Stimulated activated CD4-positive, alpha-beta T cell treated with anti-CD3 and anti-CD28 coated beads, Interleukin-2, amount 100 ng/mL, for 48 hours (primary cell): ENCODE measurements around the gene TRAF3.
"Not testable (repeated sequence)": the region's sequence is repeated elsewhere in the genome, so short reads cannot be mapped to it uniquely, and the experiment has no call there.

Experiments used
- DNase-seq, 2 donors: peaks; one replicate each; pipeline ENCODE4 v3.0.0-alpha.2; 2020

Gene TRAF3

DNA sequence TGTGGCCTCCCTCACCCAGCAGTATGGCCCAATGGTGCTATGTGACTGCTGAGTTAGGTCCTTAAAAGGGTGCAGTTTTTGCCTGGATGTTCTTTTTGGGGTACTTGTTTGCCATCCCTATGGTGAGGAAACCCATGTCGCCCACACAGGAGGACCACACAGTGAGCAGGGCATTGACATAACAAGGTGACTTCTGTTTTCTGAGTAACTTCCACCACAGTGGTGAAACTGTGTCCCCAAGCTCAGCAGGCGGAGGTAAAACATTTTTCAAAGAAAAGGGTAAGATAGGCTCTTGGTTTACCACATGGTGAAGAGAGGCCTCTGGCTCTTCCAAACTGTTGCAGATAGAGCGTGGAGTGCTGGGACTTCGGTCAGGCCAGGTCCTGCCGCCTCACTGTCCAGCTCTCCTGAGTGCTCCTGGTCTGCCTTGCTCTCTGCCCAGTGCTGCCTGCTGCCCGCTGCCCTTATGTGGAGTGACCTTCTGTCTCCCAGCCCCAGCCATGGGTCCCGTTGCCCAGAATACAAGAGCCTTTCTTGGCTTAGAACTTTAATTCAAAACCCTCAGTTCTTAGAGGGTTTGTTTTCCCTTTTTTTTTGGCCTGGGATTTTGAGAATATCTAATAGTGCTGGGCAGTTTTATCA is 54.0 kb downstream of the TRAF3 start:
- DNase-seq, result no peak

DNA sequence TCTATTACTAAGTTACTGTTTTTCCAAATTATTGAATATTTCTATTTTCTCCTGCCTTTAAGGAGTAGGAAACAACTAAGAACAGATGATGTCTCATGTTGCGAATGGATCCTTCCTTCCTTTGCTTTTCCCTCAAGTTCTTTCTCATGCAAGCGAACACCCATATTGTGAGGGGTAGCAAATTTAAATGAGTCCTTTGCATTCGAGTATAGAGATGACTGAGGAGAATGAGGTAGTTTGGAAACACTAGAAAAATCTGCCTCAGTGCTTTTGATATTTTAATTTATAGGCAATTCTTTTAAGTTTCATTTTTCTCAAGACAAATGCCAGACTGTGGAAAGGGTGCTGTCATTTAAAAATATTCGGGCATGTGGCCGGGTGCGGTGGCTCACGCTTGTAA is 56.1 kb downstream of the TRAF3 start:
- DNase-seq, result no peak

DNA sequence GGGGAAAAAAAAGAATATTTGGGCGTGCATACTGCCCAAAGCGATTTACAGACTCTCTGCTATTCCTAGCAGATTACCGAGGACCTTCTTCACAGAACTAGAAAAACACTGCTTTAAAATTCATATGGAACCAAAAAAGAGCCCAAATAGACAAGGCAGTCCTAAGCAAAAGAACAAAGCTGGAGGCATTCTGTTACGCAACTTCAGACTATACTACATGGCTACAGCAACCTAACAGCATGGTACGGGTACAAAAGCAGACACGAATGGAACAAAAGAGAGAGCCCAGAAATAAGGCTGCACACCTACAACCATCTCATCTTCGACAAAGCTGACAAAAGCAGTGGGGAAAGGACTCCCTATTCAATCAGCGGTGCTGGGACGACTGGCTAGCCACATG is 56.7 kb downstream of the TRAF3 start:
- DNase-seq, result no peak

DNA sequence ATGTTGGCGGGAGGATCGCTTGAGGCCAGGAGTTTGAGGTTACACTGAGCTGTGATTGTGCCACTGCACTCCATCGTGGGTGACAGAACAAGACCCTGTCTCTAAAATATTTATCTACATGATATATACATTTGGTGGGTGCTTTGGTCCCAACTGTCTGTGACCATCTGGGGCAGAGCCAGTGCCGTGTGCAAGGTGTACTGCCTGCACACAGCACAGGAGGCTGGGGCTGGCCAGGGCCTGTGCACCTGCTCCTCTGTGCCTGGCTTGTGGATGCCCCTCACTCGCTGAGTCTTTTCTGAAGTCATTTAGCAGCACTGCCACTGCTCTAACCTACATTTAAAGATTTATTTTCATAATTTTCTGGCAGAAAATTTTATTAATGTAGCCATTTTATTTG is 58.7 kb downstream of the TRAF3 start:
- no peak for DNase-seq

DNA sequence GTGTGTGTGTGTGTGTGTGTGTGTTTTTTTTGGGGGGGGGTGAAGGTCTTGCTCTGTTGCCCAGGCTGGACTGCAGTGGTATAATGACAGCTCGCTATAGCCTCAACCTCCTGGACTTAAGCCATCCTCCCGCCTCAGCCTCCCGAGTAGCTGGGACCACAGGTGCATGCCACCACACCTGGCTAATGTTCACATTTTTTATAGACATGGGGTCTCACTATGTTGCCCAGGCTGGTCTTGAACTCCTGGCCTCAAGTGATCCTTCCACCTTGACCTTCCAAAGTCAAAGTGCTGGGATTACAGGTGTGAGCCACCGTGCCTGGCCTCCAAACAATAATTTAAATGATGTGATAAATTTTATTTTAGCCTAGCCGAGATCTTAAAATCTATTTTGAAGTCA is 59.9 kb downstream of the TRAF3 start:
- DNase-seq, result not testable (repeated sequence)

DNA sequence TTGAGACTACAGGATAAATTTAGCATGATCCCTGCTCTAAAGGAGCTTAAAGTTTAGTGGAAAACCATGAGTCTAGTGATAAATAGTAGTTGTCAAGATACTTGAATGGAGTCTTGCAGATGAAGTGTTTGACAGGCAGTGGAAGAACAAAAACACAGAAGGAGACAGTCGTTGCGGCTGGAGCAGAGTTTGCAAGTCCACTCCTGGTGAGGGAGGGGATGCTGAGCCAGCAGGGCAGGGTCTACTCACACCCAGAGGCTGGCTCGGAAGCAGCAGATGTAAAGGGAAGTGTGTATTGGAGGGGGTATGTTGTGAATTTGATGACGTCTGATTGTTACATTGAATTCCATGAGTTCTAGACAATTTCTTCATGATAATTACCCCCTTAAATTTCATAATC is 61.3 kb downstream of the TRAF3 start:
- DNase-seq, result no peak

DNA sequence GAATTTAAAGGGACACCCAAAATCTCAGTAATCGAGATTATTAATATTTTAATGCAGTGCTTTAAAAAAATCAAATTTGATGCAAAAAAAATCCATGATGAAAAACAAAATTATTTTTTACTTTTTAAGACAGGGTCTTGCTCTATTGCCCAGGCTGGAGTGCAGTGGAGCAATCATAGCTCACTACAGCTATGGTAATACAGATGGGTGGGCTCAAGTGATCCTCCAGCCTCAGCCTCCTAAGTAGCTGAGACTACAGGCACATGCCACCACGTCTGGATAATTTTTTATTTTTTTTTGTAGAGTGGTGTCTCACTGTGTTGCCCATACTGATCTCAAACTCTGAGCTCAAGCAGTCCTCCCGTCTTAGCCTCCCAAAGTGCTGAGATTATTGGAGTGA is 62.9 kb downstream of the TRAF3 start:
- no peak for DNase-seq

DNA sequence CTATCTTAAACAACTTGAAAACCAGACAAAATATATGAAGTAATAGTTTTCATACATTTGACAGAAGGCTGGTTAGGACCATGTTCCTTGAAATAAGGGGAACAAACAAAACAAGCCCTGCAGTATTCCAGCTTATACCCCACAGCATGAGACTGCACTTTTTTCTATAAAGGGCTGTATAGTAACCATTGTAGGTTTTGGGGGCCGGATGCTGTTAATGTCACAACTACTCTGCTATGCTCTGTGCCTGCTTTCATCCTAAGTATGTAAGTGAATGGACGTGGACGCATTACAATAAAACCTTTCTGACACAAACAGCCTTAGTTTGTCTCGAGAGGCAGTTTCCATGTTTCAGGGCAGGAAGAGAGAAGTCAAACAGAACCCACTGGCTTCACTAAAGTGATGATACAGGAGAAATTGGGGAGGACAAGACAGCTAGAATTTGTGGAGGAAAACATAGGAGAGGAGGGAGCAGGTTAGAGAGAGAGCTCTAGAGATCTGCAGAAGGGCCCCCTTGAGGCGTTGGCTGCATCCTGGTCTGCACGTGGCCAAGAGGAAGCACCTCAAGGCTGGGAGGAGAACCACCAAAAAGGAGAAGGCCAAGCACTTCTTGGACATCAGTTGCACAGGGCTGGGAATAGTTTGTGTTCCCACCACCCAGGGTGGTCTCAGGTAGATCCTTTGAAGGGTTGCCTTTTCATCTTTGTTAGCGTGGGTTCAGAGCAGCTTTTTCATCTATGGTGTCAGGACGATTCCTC is 63.7 kb downstream of the TRAF3 start:
- DNase-seq, result no peak

DNA sequence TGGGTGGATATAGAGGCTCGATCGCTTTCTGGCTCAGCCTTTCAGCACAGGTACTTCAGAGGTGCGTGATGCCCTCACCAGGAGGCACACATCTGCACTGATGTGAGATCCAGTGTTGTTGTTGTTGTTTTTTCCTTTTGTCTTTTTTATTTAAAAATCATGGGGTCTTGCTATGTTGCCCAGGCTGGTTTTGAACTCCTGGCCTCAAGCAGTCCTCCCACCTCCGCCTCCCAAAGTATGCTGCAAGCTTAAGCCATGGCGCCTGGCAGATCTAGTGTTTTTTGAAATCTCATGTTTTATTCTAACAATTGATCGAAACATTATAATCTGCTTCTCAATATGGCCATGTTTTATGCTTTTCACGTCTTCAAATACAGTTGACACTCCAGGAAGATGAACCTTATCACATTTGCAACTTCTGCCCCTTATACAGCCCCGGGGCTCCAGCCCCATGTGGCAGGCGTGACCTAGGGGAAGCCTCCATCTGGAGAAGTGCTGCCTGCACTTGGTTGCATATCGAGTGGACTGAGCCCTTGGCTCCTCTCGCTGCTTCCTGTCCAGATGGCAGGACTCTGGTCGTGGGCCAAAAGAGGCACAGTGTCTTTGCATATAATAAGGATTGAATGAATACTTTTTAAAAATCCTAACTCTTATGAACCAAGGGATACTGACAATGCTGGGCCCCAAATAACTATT is 71.7 kb downstream of the TRAF3 start:
- DNase-seq, result no peak

DNA sequence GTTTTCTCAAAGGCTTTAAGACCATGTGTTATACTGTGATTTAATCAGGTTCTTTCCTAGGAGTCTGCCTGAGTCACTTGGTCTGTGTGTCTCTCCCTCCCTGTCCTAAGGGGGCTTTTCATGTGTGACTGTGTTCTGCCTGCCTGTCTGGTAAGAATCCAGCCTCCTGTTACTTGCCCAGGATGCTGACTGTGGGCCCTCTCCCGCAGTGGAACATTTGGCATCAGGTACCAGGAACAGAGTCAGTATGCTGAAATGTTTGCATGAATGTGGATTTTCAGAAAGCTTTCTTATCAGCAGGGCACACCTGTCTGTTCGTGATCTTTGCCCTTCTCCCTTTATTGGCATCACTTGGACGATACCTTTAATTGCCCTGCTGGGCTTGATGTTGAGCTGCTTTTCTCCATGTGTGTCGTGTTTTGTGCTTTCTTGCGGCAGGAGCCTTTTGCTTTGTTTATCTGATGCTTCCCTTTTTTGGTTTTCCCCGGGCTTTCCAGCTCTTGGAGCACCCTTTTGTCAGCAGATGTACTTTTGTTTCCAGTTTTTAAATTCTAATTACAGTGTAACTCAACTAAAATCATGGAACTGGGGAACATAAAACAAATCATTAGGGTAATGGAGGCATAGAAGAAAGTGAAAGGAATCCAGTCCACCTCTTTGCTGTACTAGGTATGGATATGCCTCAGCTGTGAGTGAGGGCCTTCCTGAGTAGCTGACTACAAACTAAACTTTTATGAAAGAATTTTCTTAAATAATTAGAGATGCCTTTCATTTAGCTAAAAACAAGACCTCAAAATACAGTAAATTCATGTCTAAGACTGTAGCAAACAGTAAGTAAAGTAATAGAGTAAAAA is 72.5 kb downstream of the TRAF3 start:
- DNase-seq, result no peak

DNA sequence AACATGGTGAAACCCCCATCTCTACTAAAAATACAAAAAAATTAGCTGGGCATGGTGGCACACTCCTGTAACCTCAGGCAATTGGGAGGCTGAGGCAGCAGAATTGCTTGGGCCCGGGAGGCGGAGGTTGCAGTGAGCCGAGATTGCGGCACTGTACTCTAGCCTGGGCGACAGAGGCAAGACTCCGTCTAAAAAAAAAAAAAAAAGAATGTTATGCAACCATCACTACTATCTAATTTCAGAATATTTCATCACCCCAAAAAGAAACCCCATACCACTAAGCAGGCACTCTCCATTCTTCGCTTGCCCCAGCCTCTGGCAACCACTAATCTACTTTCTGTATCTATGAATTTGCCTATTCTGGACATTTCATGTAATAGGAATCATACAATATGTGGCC is 76.4 kb downstream of the TRAF3 start:
- DNase-seq, result no peak

DNA sequence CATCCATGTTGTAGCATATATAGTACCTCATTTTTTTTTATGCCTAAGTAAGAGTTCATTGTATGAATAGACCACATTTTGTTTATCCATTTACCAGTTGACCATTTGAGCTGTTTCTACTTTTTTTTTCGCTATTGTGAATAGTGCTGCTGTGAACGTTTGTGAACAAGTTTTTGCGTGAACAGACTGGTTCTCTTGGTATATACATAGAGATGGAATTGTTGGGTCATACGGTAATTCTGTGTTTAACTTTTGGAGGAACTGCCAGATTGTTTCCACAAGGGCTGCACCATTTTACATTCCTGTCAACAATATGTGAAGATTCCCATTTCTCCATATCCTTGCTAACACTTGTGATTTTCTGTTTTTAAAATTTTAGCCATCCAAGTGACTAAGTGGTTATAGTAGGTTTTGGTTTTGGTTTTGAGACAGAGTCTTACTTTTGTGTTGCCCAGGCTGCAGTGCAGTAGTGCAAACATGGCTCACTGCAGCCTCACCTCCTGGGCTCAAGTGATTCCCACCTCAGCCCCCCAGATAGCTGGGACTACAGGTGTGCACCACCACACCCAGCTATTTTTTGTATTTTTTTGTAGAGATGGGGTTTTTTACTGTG is 76.9 kb downstream of the TRAF3 start:
- no peak for DNase-seq

DNA sequence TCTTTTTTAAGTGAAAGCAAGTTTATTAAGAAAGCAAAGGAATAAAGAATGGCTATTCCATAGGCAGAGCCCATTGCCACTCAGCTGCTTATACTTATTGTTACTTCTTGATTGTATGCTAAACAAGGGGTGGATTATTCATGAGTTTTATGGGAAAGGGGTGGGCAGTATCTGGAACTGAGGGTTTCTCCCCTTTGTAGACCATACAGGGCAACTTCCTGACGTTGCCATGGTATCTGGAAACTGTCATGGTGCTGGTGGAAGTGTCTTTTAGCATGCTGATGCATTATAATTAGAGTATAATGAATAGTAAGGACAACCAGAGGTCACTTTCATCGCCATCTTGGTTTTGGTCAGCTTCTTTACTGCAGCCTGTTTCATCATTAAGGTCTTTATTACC is 78.9 kb downstream of the TRAF3 start:
- DNase-seq, result no peak

DNA sequence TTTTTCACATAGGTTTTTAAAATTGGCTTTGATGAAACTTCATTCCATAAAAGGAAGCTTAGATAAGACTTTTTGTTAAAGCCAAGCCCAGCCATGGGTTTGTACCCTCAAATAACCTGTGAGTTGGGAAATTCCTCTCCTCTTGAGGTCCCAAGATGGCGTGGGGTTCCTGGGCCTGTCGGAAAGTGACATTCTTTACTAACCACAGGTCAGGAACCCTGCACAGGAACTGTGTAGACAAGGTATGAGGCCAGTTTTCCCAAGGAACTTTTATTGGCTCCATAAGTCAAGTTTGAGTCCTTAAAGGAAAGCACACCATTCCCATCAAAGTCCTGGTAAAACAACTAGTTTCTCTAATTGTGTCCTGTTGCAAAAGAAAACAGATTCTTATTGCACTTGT is 80.2 kb downstream of the TRAF3 start:
- no peak for DNase-seq

DNA sequence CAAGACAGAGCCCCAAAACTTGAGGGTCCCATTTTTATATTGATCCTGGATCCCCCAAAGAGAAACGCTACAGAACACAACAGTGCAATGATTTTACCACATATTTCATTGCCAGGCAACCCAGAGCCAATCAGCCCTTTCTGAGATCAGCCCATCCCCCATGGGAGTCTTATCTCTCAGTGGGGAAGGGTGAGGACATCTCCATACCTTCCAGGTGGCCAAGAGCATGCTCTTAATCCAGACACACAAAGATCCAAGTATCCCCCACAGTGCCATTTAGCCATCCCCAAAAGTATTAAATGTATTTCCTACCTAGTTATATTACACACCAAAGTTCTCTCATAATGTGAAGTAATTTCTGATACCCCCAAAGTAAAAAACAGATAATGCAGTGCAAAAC is 82.7 kb downstream of the TRAF3 start:
- no peak for DNase-seq

DNA sequence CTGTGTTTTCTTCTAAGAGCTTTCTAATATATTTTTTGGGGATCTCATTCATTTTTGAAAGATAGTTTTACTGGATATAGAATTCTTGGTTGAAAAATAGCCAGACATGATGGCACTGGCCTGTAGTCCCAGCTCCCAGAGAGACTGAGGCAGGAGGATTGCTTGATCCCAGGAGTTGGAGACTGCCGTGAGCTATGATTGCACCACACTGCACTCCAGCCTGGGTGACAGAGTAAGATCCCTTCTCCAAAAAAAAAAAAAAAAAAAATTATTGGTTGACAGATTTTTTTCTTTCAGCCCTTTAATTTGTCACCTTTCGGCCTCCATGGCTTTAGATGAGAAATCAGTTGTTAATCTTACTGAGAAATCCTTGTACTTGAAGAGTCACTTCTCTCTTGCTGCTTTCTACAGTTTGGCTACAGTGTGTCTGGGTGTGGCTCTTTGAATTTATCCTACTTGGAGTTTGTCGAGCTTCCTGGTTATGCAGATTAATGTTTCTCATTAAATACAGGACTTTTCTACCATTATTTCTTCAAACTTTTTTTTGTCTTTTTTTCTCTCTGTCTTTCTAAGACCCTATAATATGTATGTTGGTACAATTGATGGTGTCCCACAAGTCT is 85.0 kb downstream of the TRAF3 start:
- DNase-seq, result no peak

DNA sequence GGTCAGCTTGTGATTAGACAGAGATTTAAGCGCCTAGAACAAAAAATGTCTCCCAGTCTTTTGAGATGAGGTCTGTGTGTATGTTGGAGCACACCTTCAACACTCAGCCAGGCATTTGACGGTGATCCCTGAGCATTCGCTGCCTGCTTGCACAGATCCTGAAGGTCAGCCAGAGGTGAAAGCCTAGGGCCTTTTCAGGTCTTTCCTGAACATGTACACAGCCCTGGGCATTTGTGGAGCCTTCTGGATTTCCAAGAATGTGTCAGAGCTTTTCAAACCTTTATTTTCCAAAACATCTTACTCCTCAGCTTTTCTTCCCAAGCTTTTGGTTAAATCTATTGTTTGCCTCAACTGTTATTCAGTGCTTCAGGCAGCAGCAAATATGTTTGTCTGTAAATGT is 86.1 kb downstream of the TRAF3 start:
- no peak for DNase-seq

DNA sequence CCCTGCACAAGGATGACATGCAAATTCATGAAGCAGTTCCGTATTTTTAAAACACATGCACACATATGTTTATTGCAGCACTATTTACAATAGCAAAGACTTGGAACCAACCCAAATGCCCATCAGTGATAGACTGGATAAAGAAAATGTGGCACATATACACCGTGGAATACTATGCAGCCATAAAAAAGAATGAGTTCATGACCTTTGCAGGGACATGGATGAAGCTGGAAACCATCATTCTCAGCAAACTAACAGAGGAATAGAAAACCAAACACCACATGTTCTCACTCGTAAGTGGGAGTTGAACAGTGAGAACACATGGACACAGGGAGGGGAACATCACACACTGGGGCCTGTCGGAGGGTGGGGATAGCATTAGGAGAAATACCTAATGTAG is 88.7 kb downstream of the TRAF3 start:
- DNase-seq, result not testable (repeated sequence)

DNA sequence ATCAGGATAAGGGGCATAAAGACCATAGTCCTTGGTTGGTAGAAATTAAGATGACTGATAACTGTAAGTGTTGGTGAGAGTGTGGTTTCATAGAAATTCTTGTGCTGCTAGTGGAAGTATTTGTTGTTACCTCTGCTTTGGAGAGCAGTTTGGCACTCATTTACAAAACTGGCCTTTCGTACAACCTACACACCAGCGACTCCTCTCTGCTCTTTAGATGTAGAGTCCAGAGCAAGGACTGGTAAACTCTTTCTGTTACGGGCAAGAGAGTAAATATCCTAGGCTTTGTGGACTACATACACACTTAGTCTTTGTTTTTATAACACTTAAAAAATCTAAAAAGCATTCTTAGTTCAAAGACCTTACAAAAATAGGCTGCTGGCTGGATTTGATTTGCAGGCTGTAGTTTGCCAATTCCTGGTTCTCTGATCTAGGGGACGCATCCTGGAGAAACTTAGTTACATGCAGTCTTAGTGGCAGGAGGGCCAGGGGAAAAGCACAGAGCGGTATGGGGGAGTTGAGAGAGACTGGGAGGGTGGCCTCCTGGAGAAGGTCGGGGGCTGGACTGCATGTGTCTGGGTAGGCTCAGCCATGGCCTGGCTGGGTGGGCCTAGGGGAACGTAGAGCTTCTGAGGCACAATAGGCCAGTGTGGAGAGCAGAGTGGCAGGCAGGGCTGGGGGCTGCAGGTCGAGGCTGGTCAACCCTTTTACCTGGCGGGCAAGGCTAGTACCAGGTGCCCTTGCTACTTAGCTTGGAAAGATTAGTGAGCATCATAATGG is 89.9 kb downstream of the TRAF3 start:
- DNase-seq, result no peak

DNA sequence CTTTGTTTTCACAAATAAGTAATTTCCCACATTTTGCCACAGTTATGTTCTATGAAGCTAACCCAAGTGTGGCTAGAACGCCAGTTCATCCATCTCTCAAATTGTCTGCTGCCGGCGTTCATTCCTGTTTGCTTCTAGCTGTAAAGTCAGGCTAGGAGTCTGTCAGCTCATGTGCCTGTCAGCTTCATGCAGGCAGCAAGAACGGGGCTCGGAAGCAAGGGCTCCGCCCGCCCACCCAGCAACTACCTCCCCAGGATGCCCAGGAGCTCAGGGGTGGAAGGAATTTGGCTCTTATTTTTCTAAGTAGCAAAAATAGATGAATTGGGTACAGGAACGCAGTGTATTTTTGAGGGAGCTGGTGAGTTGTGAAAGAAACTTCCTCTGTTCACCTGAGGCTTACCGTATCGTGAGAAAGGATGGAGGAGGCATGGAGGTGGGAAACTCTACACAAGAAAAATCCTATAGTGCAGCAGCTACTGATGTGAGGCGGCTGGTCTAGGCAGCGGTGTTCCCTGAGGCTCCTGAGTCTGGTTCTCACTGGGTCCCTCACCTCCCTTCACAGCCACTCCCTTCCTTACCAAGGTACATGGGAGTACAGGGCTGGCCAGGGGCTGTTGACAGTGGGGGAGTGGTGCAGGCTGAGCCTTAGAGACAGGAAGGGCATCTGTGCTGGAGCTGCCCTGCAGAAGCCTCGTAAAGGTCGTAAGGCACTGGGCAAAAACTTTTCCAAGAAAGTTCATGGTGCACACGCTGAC is 90.8 kb downstream of the TRAF3 start:
- no peak for DNase-seq
